COLO668 (cell line): ENCODE results near the gene FSTL3.
A peak's percentile ranks its signal among the peaks of the same experiment; 100 is the strongest.
"Not testable (repeated sequence)": the region's sequence is repeated elsewhere in the genome, so short reads cannot be mapped to it uniquely, and the experiment has no call there.

Source experiments
- DNase-seq: peaks from one replicate; lab custom pipeline; 2025; ENCODE audit not compliant: unreplicated experiment; lab: John Stamatoyannopoulos, UW

The FSTL3 gene

GRCh38 chr19:660793-661426, 15.3 kb upstream of the FSTL3 start:
- peak; percentile 31 for DNase-seq

- DNase-seq, result peak; percentile 32
Observed at GRCh38 chr19:661427-662196, 14.6 kb upstream of the FSTL3 start.

GRCh38 chr19:662207-662961, 13.8 kb upstream of the FSTL3 start:
- peak; percentile 75 for DNase-seq

- DNase-seq, result peak; percentile 97
Observed at GRCh38 chr19:662962-663681, 13.1 kb upstream of the FSTL3 start, which contains the start of gene RNF126. Gene RNF126, minus strand, starts transcription at chr19:663214. Its CDS starts 93 bp downstream, at chr19:663121.

- no peak for DNase-seq
Observed at GRCh38 chr19:663682-664117, 12.5 kb upstream of the FSTL3 start.

- DNase-seq, result peak; percentile 79
Observed at GRCh38 chr19:664913-665443, 11.2 kb upstream of the FSTL3 start.

GRCh38 chr19:666985-667573, 9.1 kb upstream of the FSTL3 start:
- not testable (repeated sequence) for DNase-seq

- DNase-seq, result not testable (repeated sequence)
Observed at GRCh38 chr19:668675-669434, 7.3 kb upstream of the FSTL3 start.

- no peak for DNase-seq
Observed at GRCh38 chr19:670609-671075, 5.5 kb upstream of the FSTL3 start.

- DNase-seq, result no peak
Observed at GRCh38 chr19:674282-675151, 1.7 kb upstream of the FSTL3 start.

- DNase-seq, result no peak
Observed at GRCh38 chr19:676007-676338, 219 bp upstream of the FSTL3 start.

GRCh38 chr19:677201-677600, 1.0 kb downstream of the FSTL3 start:
- peak; percentile 60 for DNase-seq

GRCh38 chr19:677601-678436, 1.6 kb downstream of the FSTL3 start:
- DNase-seq, result peak; percentile 89

GRCh38 chr19:678791-679388, 2.7 kb downstream of the FSTL3 start:
- no peak for DNase-seq

GRCh38 chr19:679418-680286, 3.5 kb downstream of the FSTL3 start:
- DNase-seq, result peak; percentile 62

- DNase-seq, result peak; percentile 97
Observed at GRCh38 chr19:680287-681028, 4.3 kb downstream of the FSTL3 start.
